ENCODE measurements around the gene LRRK1.

LRRK1 gene

GRCh38 chr15:100942656-100943425 lies 23.7 kb downstream of the LRRK1 start:
- Mint-ChIP-seq H3K4me1 (peaks cover 15% of the 10 kb centered on the region), H3K27ac (no peak overlapping the region), H3K27me3 (ENCODE audit: low read depth) (no peaks in the 10 kb centered on the region), H3K9me3 (no peaks in the 10 kb centered on the region), H3K4me3 (no peak overlapping the region), H3K36me3 (ENCODE audit: low read depth) (no peaks in the 10 kb centered on the region)
- no peak for TF ChIP-seq CTCF (IDR thresholded peaks at IDR 0.05; ENCODE audit: unreplicated experiment in 3 of 3)

GRCh38 chr15:100944244-100944895 lies 25.2 kb downstream of the LRRK1 start:
- H3K36me3 Mint-ChIP-seq (ENCODE audit: low read depth): no peaks in the 10 kb centered on the region
- no peak for TF ChIP-seq CTCF (IDR thresholded peaks at IDR 0.05; ENCODE audit: unreplicated experiment in 3 of 3)
- H3K27me3 Mint-ChIP-seq (ENCODE audit: low read depth): no peaks in the 10 kb centered on the region
- no peaks in the 10 kb centered on the region for H3K9me3 Mint-ChIP-seq
- H3K4me3 Mint-ChIP-seq: no peak overlapping the region
- H3K27ac Mint-ChIP-seq: peak overlapping the region; percentile 3 to 30 (median 28)
- peaks cover 23% of the 10 kb centered on the region for H3K4me1 Mint-ChIP-seq

GRCh38 chr15:100944986-100945385 lies 25.8 kb downstream of the LRRK1 start:
- Mint-ChIP-seq H3K36me3 (ENCODE audit: low read depth) (no peaks in the 10 kb centered on the region), H3K9me3 (no peaks in the 10 kb centered on the region), H3K27ac (no peak overlapping the region), H3K4me1 (peaks cover 23% of the 10 kb centered on the region), H3K27me3 (ENCODE audit: low read depth) (no peaks in the 10 kb centered on the region), H3K4me3 (no peak overlapping the region)
- no peak for TF ChIP-seq CTCF (IDR thresholded peaks at IDR 0.05; ENCODE audit: unreplicated experiment in 3 of 3)

- no peaks in the 10 kb centered on the region for H3K9me3 Mint-ChIP-seq
- peaks cover 23% of the 10 kb centered on the region for H3K4me1 Mint-ChIP-seq
- no peak overlapping the region for H3K4me3 Mint-ChIP-seq
- H3K36me3 Mint-ChIP-seq (ENCODE audit: low read depth): no peaks in the 10 kb centered on the region
- TF ChIP-seq CTCF (IDR thresholded peaks at IDR 0.05; ENCODE audit: unreplicated experiment in 3 of 3): no peak
- no peaks in the 10 kb centered on the region for H3K27me3 Mint-ChIP-seq (ENCODE audit: low read depth)
- peak overlapping the region in 2 of 3 experiments; percentile 2 to 12 for H3K27ac Mint-ChIP-seq
Measured at GRCh38 chr15:100947760-100948429, 28.7 kb downstream of the LRRK1 start.

- TF ChIP-seq CTCF (IDR thresholded peaks at IDR 0.05; ENCODE audit: unreplicated experiment in 3 of 3): no peak
- H3K4me3 Mint-ChIP-seq: no peak overlapping the region
- H3K36me3 Mint-ChIP-seq (ENCODE audit: low read depth): no peaks in the 10 kb centered on the region
- no peaks in the 10 kb centered on the region for H3K9me3 Mint-ChIP-seq
- H3K27ac Mint-ChIP-seq: no peak overlapping the region
- H3K4me1 Mint-ChIP-seq: peaks cover 23% of the 10 kb centered on the region
- no peaks in the 10 kb centered on the region for H3K27me3 Mint-ChIP-seq (ENCODE audit: low read depth)
Measured at GRCh38 chr15:100948430-100948762, 29.2 kb downstream of the LRRK1 start.
